T-helper 9 cell (primary cell): ENCODE data around the gene NXN.
A peak's percentile ranks its signal among the peaks of the same experiment; 100 is the strongest.
"Not testable (repeated sequence)": the region's sequence is repeated elsewhere in the genome, so short reads cannot be mapped to it uniquely, and the experiment has no call there.

Experiments
- DNase-seq: peaks from one replicate; pipeline ENCODE4 v3.0.0-alpha.2; 2020

Gene NXN

GRCh38 chr17:1005361-1005946, 25.9 kb upstream of the NXN start:
- DNase-seq, result no peak

DNA sequence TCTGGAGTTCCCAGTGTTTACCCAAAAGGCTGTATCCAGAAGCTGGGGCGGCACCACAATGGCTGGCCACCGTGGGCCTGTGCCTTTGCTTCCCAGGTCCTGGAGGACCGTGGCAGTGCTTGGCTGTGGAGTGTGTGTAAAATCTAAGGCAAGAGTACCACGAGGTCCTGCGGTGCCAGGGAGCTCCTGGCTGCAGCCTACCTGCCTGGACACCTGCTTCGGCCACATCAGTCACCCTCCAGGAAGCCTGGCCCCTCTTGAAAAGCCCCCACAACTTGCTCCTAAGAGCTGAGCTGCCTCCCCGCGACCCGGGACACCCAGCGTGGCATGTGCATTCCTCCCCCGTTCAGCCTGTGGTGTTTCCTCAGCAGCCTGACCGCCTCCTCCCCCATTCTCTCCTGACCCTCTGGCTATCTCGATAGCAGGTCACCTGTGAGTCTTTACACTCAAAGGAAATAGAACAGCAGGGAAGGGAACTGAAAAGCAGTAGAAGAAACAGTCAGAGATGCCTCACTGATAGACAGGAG, 25.3 kb upstream of the NXN start:
- no peak for DNase-seq

GRCh38 chr17:1003972-1004768, 24.6 kb upstream of the NXN start:
- DNase-seq, result no peak

DNA sequence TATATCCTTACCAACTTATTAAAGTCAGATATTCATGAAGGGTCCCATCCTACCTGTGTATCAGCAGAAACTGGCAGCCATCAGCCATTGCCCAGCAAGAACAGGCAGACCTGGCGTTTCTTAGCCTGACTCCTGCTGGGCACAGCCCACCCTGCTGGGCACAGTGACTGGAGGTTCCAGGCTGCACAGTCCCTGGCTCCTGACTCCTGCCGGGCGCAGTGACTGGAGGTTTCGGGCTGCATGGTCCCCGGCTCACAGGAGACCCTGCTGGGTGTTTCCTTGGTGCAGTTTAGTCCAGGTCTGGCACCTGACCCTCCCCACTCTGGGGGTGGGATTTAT, 24.0 kb upstream of the NXN start:
- DNase-seq, result no peak

- no peak for DNase-seq
These were observed 23.4 kb upstream of the NXN start for GRCh38 chr17:1002771-1003555.

DNA sequence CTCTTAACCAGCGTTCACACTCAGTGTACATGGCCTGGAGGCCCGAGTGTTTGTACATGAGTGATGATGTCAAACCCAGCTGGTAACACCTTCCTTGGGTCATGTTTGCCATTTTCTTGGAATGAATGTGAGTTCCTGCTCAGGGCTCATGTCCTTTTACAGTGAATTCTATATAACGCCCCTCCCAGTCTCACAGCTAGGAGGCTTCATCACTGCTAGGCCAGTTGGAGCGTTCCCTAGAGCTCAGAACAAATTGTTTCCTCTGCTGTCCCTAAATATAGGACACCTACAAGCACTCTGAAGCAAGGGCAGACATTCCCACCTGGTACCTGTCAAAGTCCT, 22.8 kb upstream of the NXN start:
- DNase-seq, result no peak

- DNase-seq, result no peak
These were observed 22.2 kb upstream of the NXN start for GRCh38 chr17:1001640-1002411.

- DNase-seq, result no peak
These were observed 21.3 kb upstream of the NXN start for GRCh38 chr17:1000597-1001461.

- no peak for DNase-seq
These were observed 18.5 kb upstream of the NXN start for GRCh38 chr17:998111-998510.

- peak; percentile 85 for DNase-seq
These were observed 17.2 kb upstream of the NXN start, which contains the start of gene TIMM22 for GRCh38 chr17:996554-997344. TIMM22 (plus strand) TSS chr17:997129; CDS start chr17:997143, 14 bp downstream.

GRCh38 chr17:995324-995723, 15.7 kb upstream of the NXN start:
- not testable (repeated sequence) for DNase-seq

DNA sequence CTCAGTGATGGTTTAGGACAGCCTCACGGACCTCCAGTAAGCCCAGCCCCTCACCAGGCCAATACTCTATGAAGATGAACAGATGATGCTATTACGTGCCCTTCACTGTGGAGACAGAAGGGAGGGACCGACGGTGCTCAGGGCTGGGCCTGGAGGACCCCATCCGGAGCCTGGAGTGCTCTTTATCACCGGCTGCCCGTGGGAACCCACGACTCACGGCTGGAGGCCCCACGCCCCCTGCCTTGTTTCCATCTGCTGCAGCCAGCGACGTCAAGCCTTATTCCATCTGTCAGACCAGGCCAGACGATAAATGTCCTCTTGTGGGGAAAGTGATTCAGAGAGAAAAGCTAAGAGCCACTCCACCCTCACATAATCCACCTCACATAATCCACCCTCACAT, 13.4 kb upstream of the NXN start:
- DNase-seq, result no peak

DNA sequence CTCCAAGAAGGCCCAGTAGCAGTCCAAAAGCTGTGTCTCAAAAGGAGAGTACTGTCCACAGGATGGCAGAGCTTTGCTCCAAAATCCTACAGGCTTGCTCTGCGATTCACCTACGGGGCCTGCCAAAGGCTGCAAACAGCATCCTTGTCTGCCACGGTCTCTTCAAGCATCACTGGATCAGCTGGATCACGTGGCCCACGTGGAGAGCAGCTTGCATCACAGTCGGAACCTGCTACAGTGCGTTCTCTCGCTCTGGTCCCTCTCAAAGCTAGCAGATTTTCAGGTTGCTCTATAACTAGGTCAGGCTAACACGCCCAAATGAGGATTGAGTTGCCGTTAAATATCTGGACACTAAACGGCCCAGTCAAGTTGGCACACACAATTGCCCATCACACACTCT, 9.0 kb upstream of the NXN start:
- DNase-seq, result no peak

GRCh38 chr17:987931-988330, 8.4 kb upstream of the NXN start:
- no peak for DNase-seq

DNA sequence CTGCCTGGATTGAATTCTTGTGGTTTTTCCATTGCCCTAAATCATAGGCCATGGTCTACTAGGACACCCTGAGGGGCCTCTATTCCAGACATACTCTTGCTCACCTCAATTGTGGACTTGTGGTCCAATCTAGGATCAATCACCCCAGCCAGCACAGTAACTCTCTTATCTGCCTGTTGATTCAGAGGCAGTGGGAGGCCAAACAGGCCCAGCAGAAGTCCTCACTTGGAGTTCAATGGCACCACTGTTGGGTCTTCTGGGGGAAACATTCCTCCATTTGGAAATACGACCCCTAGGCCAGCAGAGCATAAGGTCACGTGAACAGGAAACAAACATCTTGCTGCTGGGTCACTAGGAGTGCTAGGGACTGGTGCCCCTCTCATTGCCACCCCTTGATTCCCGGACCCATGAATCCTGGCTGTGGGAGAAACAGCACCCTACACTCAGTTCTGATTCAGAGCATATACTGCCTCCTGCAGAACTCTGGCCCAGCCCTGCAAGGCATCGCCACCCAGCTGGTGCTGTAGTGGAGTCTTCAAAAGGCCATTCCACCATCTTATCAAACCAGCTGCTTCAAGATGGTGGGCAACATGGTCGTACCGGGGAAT, 6.8 kb upstream of the NXN start:
- no peak for DNase-seq

DNA sequence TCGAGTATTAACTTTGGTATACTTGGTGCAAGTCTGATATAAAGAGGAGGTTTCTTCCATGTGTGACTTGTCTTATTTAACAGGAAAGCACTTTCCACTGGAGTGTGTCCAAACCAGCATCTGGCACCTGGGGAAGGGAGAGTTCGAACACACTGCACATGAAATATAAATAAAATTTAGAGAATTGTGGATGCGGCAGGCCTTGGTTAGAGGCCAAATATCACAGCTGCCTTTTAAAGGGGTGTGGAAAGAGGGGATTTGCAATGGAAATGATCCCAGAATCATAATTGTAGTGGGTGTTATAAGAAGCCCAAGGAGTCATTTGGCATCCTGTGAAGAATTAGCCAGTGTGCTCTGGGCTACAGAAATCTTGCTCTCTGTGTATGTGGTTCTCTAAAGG, 4.3 kb upstream of the NXN start:
- DNase-seq, result no peak

DNA sequence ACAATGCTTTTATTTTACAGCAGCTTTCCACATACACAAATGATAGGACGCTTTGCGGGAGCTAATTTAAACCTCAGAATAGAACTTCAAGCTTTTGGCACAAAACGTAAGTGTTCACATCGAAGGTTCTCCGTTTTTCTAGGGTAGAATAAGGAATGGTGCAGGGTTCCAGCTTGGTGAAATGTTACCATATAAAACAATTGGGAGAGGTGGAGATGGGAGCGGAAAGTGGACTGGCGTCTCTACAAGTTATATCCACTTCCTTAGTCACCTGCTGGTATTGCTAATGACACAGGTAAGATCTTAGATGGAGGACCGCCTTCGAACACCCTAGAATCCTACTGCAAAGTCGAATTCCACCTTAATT, 1.7 kb upstream of the NXN start:
- DNase-seq, result no peak

GRCh38 chr17:980406-981291, 1.1 kb upstream of the NXN start:
- peak; percentile 66 for DNase-seq

DNA sequence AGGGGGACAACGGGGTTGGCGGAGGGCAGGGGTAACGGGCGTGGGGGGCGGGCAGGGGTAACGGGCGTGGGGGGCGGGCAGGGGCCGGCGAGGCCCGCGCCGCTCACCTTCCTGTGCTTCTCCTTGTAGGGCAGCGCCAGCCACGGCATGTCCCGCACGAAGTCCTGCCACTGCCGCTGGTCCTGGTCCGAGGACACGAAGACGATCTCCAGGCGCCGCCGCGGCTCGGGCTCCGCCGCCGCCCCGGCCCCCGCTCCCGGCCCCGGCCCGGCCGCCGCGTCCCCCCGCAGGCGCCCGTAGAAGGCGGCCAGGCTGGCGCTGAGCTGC, 401 bp downstream of the NXN start:
- DNase-seq, result no peak
